Measurements from ENCODE around the gene NR2F2. TPM values are rescaled to one million over a fixed set of nuclear protein-coding genes. Genes with fewer than 3 reads are reported as not detected.

The NR2F2 gene
- total RNA-seq, result 23.4 and 62.9 TPM in 2 replicates

GRCh38 chr15:96330450-96331143 lies at the start of gene NR2F2:
Gene NR2F2, plus strand, starts transcription at chr15:96330700. Its CDS starts 1,406 bp downstream, at chr15:96332106.

All from smooth muscle cell of the pulmonary artery (primary cell).